Activated naive CD8-positive, alpha-beta T cell treated with anti-CD3 and anti-CD28 coated beads for 36 hours (primary cell): ENCODE data around the gene MILR1. TPM values are rescaled to one million over a fixed set of nuclear protein-coding genes. Genes with fewer than 3 reads are reported as not detected.
A peak's percentile ranks its signal among the peaks of the same experiment; 100 is the strongest.

ENCODE experiments used
- DNase-seq: peaks from one replicate; pipeline ENCODE4 v3.0.0; 2021
- H3K27ac Mint-ChIP-seq: one replicate; pipeline ENCODE4 v1.8.0; 2022; ENCODE audit warnings: mild to moderate bottlenecking, moderate library complexity, mixed read lengths
- H3K27me3 Mint-ChIP-seq: one replicate; pipeline ENCODE4 v1.8.0; 2022; ENCODE audit warnings: mild to moderate bottlenecking, mixed read lengths
- H3K36me3 Mint-ChIP-seq: one replicate; pipeline ENCODE4 v1.8.0; 2021; ENCODE audit warnings: mild to moderate bottlenecking, mixed read lengths
- H3K4me1 Mint-ChIP-seq: one replicate; pipeline ENCODE4 v1.8.0; 2021; ENCODE audit warnings: mixed read lengths
- H3K4me3 Mint-ChIP-seq: one replicate; pipeline ENCODE4 v1.8.0; 2022; ENCODE audit warnings: mild to moderate bottlenecking, moderate library complexity, mixed read lengths
- H3K9me3 Mint-ChIP-seq: one replicate; pipeline ENCODE4 v1.8.0; 2022; ENCODE audit warnings: mixed read lengths
- total RNA-seq, 2 experiments: library from RNA; stranded (reverse); gene quantifications; one replicate each; pipeline ENCODE4 v1.2.3, GENCODE V29; 2021

MILR1 gene
- total RNA-seq, 2 experiments from 2014 or later, result 0.49 to 0.68 TPM

- Mint-ChIP-seq H3K36me3 (peaks cover 72% of the 10 kb centered on the region), H3K4me3 (no peak overlapping the region), H3K4me1 (peaks cover 74% of the 10 kb centered on the region), H3K9me3 (no peaks in the 10 kb centered on the region), H3K27ac (peak overlapping the region; percentile 67), H3K27me3 (no peaks in the 10 kb centered on the region)
- DNase-seq, result no peak
These were observed 51.0 kb downstream of the MILR1 start for GRCh38 chr17:64499805-64500486.

- Mint-ChIP-seq H3K9me3 (no peaks in the 10 kb centered on the region), H3K4me3 (no peak overlapping the region), H3K4me1 (peaks cover 70% of the 10 kb centered on the region), H3K27ac (peak overlapping the region; percentile 67), H3K36me3 (peaks cover 75% of the 10 kb centered on the region), H3K27me3 (no peaks in the 10 kb centered on the region)
- DNase-seq, result no peak
These were observed 51.6 kb downstream of the MILR1 start for GRCh38 chr17:64500487-64500859.

GRCh38 chr17:64500862-64501765, 52.2 kb downstream of the MILR1 start:
- DNase-seq, result no peak
- H3K4me1 Mint-ChIP-seq, result peaks cover 68% of the 10 kb centered on the region
- no peak overlapping the region for H3K4me3 Mint-ChIP-seq
- H3K27me3 Mint-ChIP-seq, result no peaks in the 10 kb centered on the region
- H3K9me3 Mint-ChIP-seq, result no peaks in the 10 kb centered on the region
- peaks cover 77% of the 10 kb centered on the region for H3K36me3 Mint-ChIP-seq
- H3K27ac Mint-ChIP-seq, result peak overlapping the region; percentile 67

GRCh38 chr17:64502021-64502420, 53.1 kb downstream of the MILR1 start:
- peaks cover 71% of the 10 kb centered on the region for H3K36me3 Mint-ChIP-seq
- H3K27me3 Mint-ChIP-seq, result no peaks in the 10 kb centered on the region
- no peaks in the 10 kb centered on the region for H3K9me3 Mint-ChIP-seq
- peak overlapping the region; percentile 3 for H3K4me3 Mint-ChIP-seq
- DNase-seq, result no peak
- peaks cover 67% of the 10 kb centered on the region for H3K4me1 Mint-ChIP-seq
- peak overlapping the region; percentile 66 for H3K27ac Mint-ChIP-seq

GRCh38 chr17:64502809-64503208, 53.9 kb downstream of the MILR1 start:
- Mint-ChIP-seq H3K36me3 (peaks cover 73% of the 10 kb centered on the region), H3K4me3 (peak overlapping the region; percentile 46), H3K27me3 (no peaks in the 10 kb centered on the region), H3K4me1 (peaks cover 62% of the 10 kb centered on the region), H3K27ac (peak overlapping the region; percentile 47), H3K9me3 (no peaks in the 10 kb centered on the region)
- no peak for DNase-seq

GRCh38 chr17:64503341-64503740, 54.4 kb downstream of the MILR1 start:
- Mint-ChIP-seq H3K27me3 (no peaks in the 10 kb centered on the region), H3K4me1 (peaks cover 59% of the 10 kb centered on the region), H3K9me3 (no peaks in the 10 kb centered on the region), H3K4me3 (peak overlapping the region; percentile 44), H3K27ac (peak overlapping the region; percentile 57), H3K36me3 (peaks cover 74% of the 10 kb centered on the region)
- no peak for DNase-seq

- Mint-ChIP-seq H3K4me1 (peaks cover 57% of the 10 kb centered on the region), H3K4me3 (peak overlapping the region; percentile 98), H3K27me3 (no peaks in the 10 kb centered on the region), H3K9me3 (no peaks in the 10 kb centered on the region), H3K27ac (peak overlapping the region; percentile 100), H3K36me3 (peaks cover 74% of the 10 kb centered on the region)
- no peak for DNase-seq
These were observed 55.2 kb downstream of the MILR1 start for GRCh38 chr17:64503821-64504768.

GRCh38 chr17:64504769-64505339, 55.9 kb downstream of the MILR1 start:
- peaks cover 55% of the 10 kb centered on the region for H3K4me1 Mint-ChIP-seq
- peak overlapping the region; percentile 98 for H3K4me3 Mint-ChIP-seq
- H3K36me3 Mint-ChIP-seq, result peaks cover 72% of the 10 kb centered on the region
- H3K27me3 Mint-ChIP-seq, result no peaks in the 10 kb centered on the region
- peak overlapping the region; percentile 100 for H3K27ac Mint-ChIP-seq
- DNase-seq, result no peak
- no peaks in the 10 kb centered on the region for H3K9me3 Mint-ChIP-seq

GRCh38 chr17:64505340-64506200, 56.7 kb downstream of the MILR1 start:
- Mint-ChIP-seq H3K4me1 (peaks cover 48% of the 10 kb centered on the region), H3K4me3 (peak overlapping the region; percentile 98), H3K27me3 (no peaks in the 10 kb centered on the region), H3K9me3 (no peaks in the 10 kb centered on the region), H3K27ac (peak overlapping the region; percentile 100), H3K36me3 (peaks cover 66% of the 10 kb centered on the region)
- DNase-seq, result peak; percentile 84

- Mint-ChIP-seq H3K4me1 (peaks cover 43% of the 10 kb centered on the region), H3K27ac (peak within 1 kb of the TSS; percentile 100), H3K27me3 (no peaks in the 10 kb centered on the region), H3K4me3 (peak within 1 kb of the TSS; percentile 98), H3K9me3 (no peaks in the 10 kb centered on the region), H3K36me3 (peaks cover 61% of the 10 kb centered on the region)
- DNase-seq, result peak; percentile 96
These were observed 57.3 kb downstream of the MILR1 start, which contains the start of gene DDX5 for GRCh38 chr17:64506201-64506575. Gene DDX5, minus strand, starts transcription at chr17:64506289. Its CDS starts 170 bp downstream, at chr17:64506119.

GRCh38 chr17:64506576-64507412, 57.9 kb downstream of the MILR1 start, which contains the start of gene CEP95:
Gene CEP95, plus strand, starts transcription at chr17:64506977. Its CDS starts 121 bp downstream, at chr17:64507098.
- no peaks in the 10 kb centered on the region for H3K27me3 Mint-ChIP-seq
- peak; percentile 94 for DNase-seq
- peaks cover 43% of the 10 kb centered on the region for H3K4me1 Mint-ChIP-seq
- no peaks in the 10 kb centered on the region for H3K9me3 Mint-ChIP-seq
- H3K4me3 Mint-ChIP-seq, result peak within 1 kb of the TSS; percentile 98
- peaks cover 55% of the 10 kb centered on the region for H3K36me3 Mint-ChIP-seq
- H3K27ac Mint-ChIP-seq, result peak within 1 kb of the TSS; percentile 100

- Mint-ChIP-seq H3K27me3 (no peaks in the 10 kb centered on the region), H3K27ac (peak overlapping the region; percentile 100), H3K9me3 (no peaks in the 10 kb centered on the region), H3K36me3 (peaks cover 49% of the 10 kb centered on the region), H3K4me3 (peak overlapping the region; percentile 98), H3K4me1 (peaks cover 41% of the 10 kb centered on the region)
- DNase-seq, result peak; percentile 37
These were observed 58.5 kb downstream of the MILR1 start for GRCh38 chr17:64507413-64507782.

GRCh38 chr17:64508683-64509082, 59.8 kb downstream of the MILR1 start:
- peaks cover 37% of the 10 kb centered on the region for H3K36me3 Mint-ChIP-seq
- no peaks in the 10 kb centered on the region for H3K9me3 Mint-ChIP-seq
- peaks cover 37% of the 10 kb centered on the region for H3K4me1 Mint-ChIP-seq
- no peak overlapping the region for H3K27ac Mint-ChIP-seq
- H3K4me3 Mint-ChIP-seq, result peak overlapping the region; percentile 98
- no peak for DNase-seq
- H3K27me3 Mint-ChIP-seq, result no peaks in the 10 kb centered on the region
